Testis (tissue), 3 donors: ENCODE measurements around the gene PAK5. TPM values are rescaled to one million over a fixed set of nuclear protein-coding genes. Genes with fewer than 3 reads are reported as not detected.
A peak's percentile ranks its signal among the peaks of the same experiment; 100 is the strongest.

Experiments
- DNase-seq: peaks from one replicate; pipeline ENCODE4 v3.0.0-alpha.2; 2019
- H3K27ac ChIP-seq, 2 donors: fragments of 200-600 bp; sonication (generic); one replicate each; pipeline ENCODE4 v1.5.1; 2019
- H3K27me3 ChIP-seq: fragments of 200-600 bp; sonication (generic); one replicate; pipeline ENCODE4 v1.5.1; 2019
- H3K36me3 ChIP-seq: fragments of 200-600 bp; sonication (generic); one replicate; pipeline ENCODE4 v1.5.1; 2017; ENCODE audit warnings: low read depth; ENCODE audit errors: missing control alignments
- H3K4me1 ChIP-seq: fragments of 200-600 bp; sonication (generic); one replicate; pipeline ENCODE4 v1.5.1; 2019
- H3K4me3 ChIP-seq, 2 donors: fragments of 200-600 bp; sonication (generic); one replicate each; pipeline ENCODE4 v1.5.1; 2017 to 2019
- H3K9me3 ChIP-seq: fragments of 200-600 bp; sonication (generic); one replicate; pipeline ENCODE4 v1.5.1; 2017
- POLR2A ChIP-seq: fragments of 450-650 bp; IDR thresholded peaks from one replicate; pipeline ENCODE4 v1.6.1; 2017; ENCODE audit warnings: antibody characterized with exemption, mild to moderate bottlenecking, moderate library complexity
- WGBS, 2 donors: methylation state at CpG; one replicate each; pipeline ENCODE4 v1.1.5; 2018; 5-methylcytosine and 5-hydroxymethylcytosine counted together
- intact Hi-C: fragments of 100-400 bp; cut with DNase I; formaldehyde crosslinking; loops from one replicate; pipeline ENCODE4 v1.15.1; 2023; ENCODE audit warnings: low total_unique reads
- polyA plus RNA-seq: library from polyadenylated mRNA; stranded (reverse); fragments of 350-450 nt; fragmentation: Illumina TruSeq; extraction: RNeasy Lipid Tissue Mini Kit (QIAGEN cat#74804); gene quantifications from one replicate; pipeline ENCODE4 v1.2.3, GENCODE V29; 2014; ENCODE audit warnings: low read depth, low replicate concordance; ENCODE audit not compliant: insufficient read depth
- total RNA-seq, 2 donors: library from RNA; depleted of rRNA; stranded (reverse); fragments of >200 nt; gene quantifications; one replicate each; pipeline ENCODE4 v1.2.3, GENCODE V29; 2016
- TF ChIP-seq, protein P1 (sequence below), 3 experiments: fragments of 450-650 bp in 2 of 3; fragments of 200-600 bp in 1 of 3; sonication (generic) in 1 of 3; IDR thresholded peaks; one replicate each; pipeline ENCODE4 v1.5.1; 2016 to 2019; ENCODE audit warnings: antibody characterized with exemption in 3 of 3, mild to moderate bottlenecking in 2 of 3, moderate library complexity in 1 of 3

The PAK5 gene
- total and polyA plus RNA-seq, 3 donors from 2014 or later = 0.21 to 0.87 (median 0.31) TPM

DNA sequence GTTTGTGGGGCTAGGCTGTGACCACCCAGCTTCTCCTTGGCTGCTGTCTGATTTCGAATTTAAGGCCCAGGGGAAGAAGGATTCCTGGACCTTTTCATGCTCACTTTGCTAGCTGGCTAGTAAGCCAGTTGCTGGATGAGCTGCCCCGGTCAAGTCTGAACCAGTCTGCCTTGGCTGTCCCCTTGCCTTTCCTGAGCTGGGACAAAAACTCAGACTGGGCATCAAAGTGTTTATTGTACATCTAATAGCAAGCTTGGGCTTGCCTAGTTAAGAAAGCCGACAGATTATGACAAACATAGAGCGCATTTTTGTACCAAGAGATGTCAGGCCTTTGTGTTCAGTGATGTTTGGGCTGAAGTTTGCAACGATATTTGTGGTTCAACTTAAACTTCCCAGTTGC, 750 bp upstream of the PAK5 start:
- TF ChIP-seq, protein P1, sequence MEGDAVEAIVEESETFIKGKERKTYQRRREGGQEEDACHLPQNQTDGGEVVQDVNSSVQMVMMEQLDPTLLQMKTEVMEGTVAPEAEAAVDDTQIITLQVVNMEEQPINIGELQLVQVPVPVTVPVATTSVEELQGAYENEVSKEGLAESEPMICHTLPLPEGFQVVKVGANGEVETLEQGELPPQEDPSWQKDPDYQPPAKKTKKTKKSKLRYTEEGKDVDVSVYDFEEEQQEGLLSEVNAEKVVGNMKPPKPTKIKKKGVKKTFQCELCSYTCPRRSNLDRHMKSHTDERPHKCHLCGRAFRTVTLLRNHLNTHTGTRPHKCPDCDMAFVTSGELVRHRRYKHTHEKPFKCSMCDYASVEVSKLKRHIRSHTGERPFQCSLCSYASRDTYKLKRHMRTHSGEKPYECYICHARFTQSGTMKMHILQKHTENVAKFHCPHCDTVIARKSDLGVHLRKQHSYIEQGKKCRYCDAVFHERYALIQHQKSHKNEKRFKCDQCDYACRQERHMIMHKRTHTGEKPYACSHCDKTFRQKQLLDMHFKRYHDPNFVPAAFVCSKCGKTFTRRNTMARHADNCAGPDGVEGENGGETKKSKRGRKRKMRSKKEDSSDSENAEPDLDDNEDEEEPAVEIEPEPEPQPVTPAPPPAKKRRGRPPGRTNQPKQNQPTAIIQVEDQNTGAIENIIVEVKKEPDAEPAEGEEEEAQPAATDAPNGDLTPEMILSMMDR (IDR thresholded peaks at IDR 0.05) = no peak
- TF ChIP-seq POLR2A = no peak
- DNase-seq = no peak
- no peak overlapping the region for H3K27ac ChIP-seq
- no peaks in the 10 kb centered on the region for H3K27me3 ChIP-seq
- 63 to 76% methylated on average over 4 to 5 of the region's 5 CpGs for WGBS, 2 donors
- intact Hi-C loops = no loop called here
- H3K36me3 ChIP-seq = no peaks in the 10 kb centered on the region
- H3K4me1 ChIP-seq = no peaks in the 10 kb centered on the region
- no peaks in the 10 kb centered on the region for H3K9me3 ChIP-seq
- H3K4me3 ChIP-seq = peak overlapping the region in 1 of 2 donors; percentile 58

DNA sequence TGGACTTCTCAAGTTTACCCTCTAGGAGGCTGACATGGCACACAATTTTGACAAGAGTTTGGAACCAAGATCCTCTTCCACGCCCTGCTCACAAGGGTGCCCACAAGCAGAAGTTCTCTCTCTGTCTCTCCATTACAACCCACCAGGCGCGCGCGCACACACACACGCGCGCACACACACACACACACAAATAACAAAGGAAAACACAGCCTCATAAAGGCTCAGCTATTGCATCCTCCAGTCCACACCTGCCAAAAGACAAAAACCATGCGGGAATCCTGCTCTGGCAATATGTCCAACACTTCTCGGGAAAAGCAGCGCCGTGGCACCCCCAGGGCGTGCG, 870 bp downstream of the PAK5 start:
- Histone ChIP-seq H3K27me3 (no peaks in the 10 kb centered on the region), H3K4me3 (peak overlapping the region; percentile 48 to 58), H3K4me1 (no peaks in the 10 kb centered on the region), H3K9me3 (no peaks in the 10 kb centered on the region), H3K36me3 (no peaks in the 10 kb centered on the region), H3K27ac (no peak overlapping the region)
- WGBS, 2 donors = 1 to 3% methylated on average over 11 to 14 of the region's 14 CpGs
- intact Hi-C loops = no loop called here
- TF ChIP-seq, protein P1 (IDR thresholded peaks at IDR 0.05) = no peak
- TF ChIP-seq POLR2A = no peak
- DNase-seq = no peak

DNA sequence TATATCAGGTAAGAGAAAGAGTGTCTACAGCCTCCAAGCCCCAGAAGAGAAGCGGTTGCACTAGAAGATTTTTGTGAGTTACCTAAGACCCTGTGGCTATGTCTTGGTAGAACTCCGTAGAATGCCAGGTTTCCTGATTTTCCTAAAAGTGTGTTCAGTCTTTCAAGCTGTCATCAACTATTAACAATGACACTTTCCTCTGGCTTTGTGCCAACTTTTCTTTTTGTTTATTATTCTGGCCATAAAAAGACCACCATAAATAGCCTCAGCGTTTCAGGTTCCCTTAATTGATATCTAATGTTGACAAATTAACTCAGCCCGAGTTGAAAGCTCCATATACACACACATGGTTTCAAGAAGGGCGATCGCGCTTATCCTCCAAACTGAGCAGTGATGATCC, 1.2 kb downstream of the PAK5 start:
- Histone ChIP-seq H3K36me3 (no peaks in the 10 kb centered on the region), H3K9me3 (no peaks in the 10 kb centered on the region), H3K27ac (no peak overlapping the region), H3K27me3 (no peaks in the 10 kb centered on the region), H3K4me3 (no peak overlapping the region), H3K4me1 (no peaks in the 10 kb centered on the region)
- WGBS, 2 donors = 28 to 34% methylated on average over 7 of the region's 7 CpGs
- TF ChIP-seq, protein P1 (IDR thresholded peaks at IDR 0.05) = no peak
- no peak for TF ChIP-seq POLR2A
- DNase-seq = no peak
- intact Hi-C loops = no loop called here

DNA sequence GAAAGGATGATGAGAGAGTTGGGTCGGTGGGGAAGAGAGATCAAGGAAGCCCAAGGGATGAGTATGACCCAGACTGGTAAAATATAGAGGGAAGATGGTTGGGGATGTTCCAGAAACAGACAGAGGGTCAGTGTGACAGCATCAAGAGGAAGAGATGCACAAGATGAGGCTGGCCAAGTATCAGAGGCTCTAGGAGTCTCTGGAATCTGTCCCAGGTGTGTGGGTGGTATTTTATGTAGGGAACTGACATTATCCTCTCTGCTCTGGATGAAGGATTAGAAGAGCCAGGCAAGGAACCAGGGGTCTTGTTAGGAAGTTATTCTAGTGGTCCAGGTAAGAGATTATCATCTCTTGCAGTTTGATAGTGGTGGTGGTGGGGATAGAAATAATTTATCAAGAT, 3.6 kb downstream of the PAK5 start:
- WGBS, 2 donors = 80 to 86% methylated on average over 1 of the region's 1 CpG
- no peak for TF ChIP-seq POLR2A
- no peak for DNase-seq
- no peaks in the 10 kb centered on the region for H3K9me3 ChIP-seq
- no peak overlapping the region for H3K27ac ChIP-seq
- no peak overlapping the region for H3K4me3 ChIP-seq
- H3K4me1 ChIP-seq = no peaks in the 10 kb centered on the region
- no peaks in the 10 kb centered on the region for H3K36me3 ChIP-seq
- H3K27me3 ChIP-seq = no peaks in the 10 kb centered on the region
- intact Hi-C loops = no loop called here

DNA sequence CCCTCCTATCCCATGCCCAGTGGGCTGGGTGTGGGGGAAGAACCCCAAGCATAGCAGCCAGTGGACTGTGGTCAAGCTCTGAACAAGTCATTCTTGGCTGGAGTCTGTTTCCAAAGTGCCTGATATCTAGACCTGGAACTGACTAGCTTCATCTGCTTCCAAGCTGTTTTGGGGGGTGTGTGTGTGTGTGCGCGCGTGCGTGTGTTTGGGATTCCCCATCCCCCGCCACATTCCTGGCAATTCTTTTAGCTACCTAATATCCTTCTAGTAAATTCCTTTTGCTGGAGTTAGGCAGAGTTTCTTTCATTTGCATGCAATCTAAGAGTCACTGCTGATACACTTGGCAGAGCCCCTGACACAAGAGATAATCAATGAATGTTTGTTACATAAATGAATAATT, 7.8 kb downstream of the PAK5 start:
- intact Hi-C loops = no loop called here
- Histone ChIP-seq H3K36me3 (no peaks in the 10 kb centered on the region), H3K4me3 (no peak overlapping the region), H3K4me1 (no peaks in the 10 kb centered on the region), H3K27ac (no peak overlapping the region), H3K9me3 (no peaks in the 10 kb centered on the region), H3K27me3 (no peaks in the 10 kb centered on the region)
- DNase-seq = no peak
- WGBS, 2 donors = 74 to 85% methylated on average over 5 of the region's 5 CpGs
- TF ChIP-seq POLR2A = no peak
- TF ChIP-seq, protein P1 (IDR thresholded peaks at IDR 0.05) = no peak
